Body of pancreas (tissue), 4 donors: ENCODE results near the gene PCDHAC2.

Source experiments
- POLR2A ChIP-seq, 3 donors: fragments of 450-650 bp; IDR thresholded peaks; one replicate each; pipeline ENCODE4 v1.6.1; 2016; ENCODE audit warnings: antibody characterized with exemption in 3 of 3, mild to moderate bottlenecking in 2 of 3
- TF ChIP-seq, protein P1 (sequence below), 7 experiments: fragments of 450-650 bp in 4 of 7; fragments of 200-600 bp in 3 of 7; sonication (generic) in 3 of 7; IDR thresholded peaks; one replicate each; pipeline ENCODE4 v1.5.1; 2016 to 2019; ENCODE audit warnings: antibody characterized with exemption in 7 of 7

DNA sequence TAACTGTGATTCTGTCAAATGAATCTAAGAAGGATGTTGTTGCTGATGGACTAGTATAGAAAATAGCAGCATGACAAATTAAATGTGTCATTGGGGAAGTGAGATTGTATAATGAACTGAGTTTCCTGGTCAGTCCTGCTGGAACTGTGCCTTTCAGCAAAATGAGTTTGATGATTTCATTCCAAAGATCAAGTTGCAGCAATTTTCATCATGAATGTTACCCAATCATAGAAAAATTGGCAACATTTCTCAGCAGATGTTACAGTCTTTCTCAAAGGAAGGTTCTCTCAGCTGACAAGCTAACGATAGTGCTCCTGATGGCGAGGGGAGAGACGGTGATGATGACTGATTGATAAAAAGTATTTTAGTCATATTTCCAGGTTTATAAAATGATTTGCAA lies 10.7 kb downstream of the PCDHAC2 start:
- TF ChIP-seq, protein P1, sequence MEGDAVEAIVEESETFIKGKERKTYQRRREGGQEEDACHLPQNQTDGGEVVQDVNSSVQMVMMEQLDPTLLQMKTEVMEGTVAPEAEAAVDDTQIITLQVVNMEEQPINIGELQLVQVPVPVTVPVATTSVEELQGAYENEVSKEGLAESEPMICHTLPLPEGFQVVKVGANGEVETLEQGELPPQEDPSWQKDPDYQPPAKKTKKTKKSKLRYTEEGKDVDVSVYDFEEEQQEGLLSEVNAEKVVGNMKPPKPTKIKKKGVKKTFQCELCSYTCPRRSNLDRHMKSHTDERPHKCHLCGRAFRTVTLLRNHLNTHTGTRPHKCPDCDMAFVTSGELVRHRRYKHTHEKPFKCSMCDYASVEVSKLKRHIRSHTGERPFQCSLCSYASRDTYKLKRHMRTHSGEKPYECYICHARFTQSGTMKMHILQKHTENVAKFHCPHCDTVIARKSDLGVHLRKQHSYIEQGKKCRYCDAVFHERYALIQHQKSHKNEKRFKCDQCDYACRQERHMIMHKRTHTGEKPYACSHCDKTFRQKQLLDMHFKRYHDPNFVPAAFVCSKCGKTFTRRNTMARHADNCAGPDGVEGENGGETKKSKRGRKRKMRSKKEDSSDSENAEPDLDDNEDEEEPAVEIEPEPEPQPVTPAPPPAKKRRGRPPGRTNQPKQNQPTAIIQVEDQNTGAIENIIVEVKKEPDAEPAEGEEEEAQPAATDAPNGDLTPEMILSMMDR (IDR thresholded peaks at IDR 0.05) = no peak
- no peak for TF ChIP-seq POLR2A (IDR thresholded peaks at IDR 0.05)
